ENCODE measurements around the gene IPO4.

IPO4 gene

GRCh38 chr14:24146978-24147760 lies 41.4 kb downstream of the IPO4 start, which contains the start of gene RNF31:
Gene RNF31, plus strand, starts transcription at chr14:24147498. Its CDS starts 201 bp downstream, at chr14:24147699.
- peak; percentile 98 for DNase-seq

GRCh38 chr14:24146453-24146977 lies 42.1 kb downstream of the IPO4 start, which contains the start of gene PSME2:
Gene PSME2, minus strand, starts transcription at chr14:24146610. Its CDS starts 29 bp downstream, at chr14:24146581.
- DNase-seq = peak; percentile 88 to 96

- peak; percentile 62 to 87 for DNase-seq
Observed at GRCh38 chr14:24145690-24146452, 42.7 kb downstream of the IPO4 start.

DNA sequence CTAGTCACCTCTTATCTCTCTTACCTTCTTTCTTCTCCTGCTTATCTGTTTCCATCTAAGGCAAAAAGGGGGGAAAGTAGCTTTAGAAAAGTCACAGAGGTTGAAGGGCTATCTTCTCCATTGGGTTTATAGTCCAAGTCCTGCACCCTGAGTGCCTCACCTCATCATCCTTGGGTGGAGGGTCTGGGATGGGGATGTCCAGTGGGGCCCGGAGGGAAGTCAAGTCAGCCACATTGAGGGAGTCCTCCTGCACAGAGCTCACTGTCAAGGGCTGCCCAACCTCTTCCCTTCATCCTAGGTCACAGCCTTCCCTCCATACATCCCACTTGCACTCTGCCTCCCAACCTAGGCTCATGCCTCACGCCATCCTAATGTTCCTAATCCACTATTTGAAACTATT lies 43.4 kb downstream of the IPO4 start:
- no peak for DNase-seq

GRCh38 chr14:24144451-24144850 lies 44.2 kb downstream of the IPO4 start:
- DNase-seq = no peak

GRCh38 chr14:24143511-24143910 lies 45.1 kb downstream of the IPO4 start:
- peak in 1 of 2 donors; percentile 35 for DNase-seq

GRCh38 chr14:24141097-24141880 lies 47.3 kb downstream of the IPO4 start, which contains the start of gene EMC9:
Gene EMC9, minus strand, starts transcription at chr14:24141591. Its CDS starts 287 bp downstream, at chr14:24141304.
- peak; percentile 100 for DNase-seq

DNA sequence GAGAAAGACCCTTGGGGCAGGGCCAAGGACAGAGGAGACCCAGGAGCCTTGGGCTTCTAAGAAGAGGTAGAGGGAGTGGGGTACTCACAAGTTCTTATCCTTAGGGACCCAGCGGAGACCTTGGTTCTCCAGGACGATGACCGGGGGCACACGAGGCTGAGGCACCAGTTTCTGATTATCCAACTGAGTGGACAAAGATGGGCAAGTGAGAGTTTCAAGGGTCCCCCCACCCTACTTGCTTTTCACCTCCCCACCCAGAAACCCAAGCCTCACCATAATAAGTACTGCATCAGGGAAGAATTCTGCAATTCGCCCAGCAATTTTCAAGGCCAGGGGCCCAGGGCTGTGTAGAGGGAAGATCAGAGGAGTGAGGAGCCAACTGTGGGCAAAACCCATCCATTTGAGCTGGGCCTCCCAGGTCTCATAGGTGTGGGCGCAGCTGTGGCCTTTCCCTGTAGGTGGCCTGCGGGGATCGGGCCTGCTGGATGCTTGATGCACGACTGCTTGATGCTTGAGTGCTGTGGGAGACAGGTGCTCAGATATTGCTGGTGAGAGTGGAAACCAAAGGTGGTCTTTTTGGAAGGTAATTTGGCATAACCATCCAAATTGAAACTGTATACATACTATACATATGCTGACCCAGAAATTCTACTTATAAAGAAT lies 49.2 kb downstream of the IPO4 start:
- DNase-seq = no peak

DNA sequence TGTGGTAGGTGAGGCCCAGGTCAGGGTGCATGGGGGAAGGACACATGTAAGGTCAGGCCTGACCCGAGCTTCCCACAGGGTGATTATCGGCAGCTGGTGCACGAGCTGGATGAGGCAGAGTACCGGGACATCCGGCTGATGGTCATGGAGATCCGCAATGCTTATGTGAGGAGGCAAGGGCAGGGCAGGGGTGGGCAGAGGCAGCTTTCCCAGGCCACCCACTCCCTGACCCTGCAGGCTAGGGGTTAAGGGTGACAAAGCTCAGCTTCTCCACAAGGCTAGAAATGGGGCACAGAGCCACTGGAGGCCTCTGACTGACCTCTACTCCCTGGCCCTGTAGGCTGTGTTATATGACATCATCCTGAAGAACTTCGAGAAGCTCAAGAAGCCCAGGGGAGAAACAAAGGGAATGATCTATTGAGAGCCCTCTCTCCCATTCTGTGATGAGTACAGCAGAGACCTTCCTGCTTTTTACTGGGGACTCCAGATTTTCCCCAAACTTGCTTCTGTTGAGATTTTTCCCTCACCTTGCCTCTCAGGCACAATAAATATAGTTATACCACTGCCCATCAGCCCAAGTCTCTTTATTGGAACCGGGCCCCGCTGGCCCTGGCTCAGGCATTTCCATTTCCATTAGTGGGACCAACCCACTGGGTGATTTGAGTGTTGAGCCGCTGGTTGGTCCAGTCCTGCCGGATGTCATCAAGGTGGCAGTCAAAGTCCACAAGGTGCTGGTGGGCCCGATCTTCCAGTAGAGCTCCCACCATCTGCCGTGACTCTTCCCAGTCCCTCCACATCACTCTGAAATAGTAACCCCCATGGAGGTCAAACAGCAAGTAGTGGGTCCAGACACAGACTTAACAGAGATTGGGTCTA lies 50.0 kb downstream of the IPO4 start:
- DNase-seq = peak in 1 of 2 donors; percentile 43

DNA sequence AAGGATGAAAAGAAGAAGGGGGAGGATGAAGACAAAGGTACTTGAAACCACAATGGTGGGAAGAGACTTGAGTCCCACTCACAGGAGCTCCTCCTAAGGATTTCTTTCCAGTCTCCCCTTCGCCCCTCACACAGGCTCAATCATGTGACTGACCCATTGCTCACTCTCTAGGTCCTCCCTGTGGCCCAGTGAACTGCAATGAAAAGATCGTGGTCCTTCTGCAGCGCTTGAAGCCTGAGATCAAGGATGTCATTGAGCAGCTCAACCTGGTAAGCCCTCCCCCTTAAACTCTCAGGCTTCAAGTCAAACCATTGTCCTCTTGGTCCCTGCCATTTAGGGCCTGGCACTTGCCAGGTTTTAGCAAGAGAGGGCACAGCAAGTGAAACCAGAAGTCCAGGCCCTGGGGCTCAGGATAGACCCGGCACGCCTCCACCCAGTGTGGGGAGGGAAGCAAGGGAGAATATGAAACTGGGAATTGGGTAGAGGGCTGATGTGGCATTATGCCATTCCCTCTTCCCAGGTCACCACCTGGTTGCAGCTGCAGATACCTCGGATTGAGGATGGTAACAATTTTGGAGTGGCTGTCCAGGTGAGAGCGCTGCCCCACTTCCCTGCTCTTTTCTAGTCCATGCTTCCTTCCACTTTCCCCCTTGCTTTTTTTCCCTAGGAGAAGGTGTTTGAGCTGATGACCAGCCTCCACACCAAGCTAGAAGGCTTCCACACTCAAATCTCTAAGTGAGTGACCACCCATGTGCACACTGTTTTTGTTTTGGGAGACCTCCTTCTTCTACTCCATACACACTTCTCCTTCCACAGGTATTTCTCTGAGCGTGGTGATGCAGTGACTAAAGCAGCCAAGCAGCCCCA lies 50.9 kb downstream of the IPO4 start:
- DNase-seq = no peak

GRCh38 chr14:24136684-24137528 lies 51.7 kb downstream of the IPO4 start:
- no peak for DNase-seq

GRCh38 chr14:24135834-24136683 lies 52.6 kb downstream of the IPO4 start, which contains the start of gene PSME1:
Gene PSME1, plus strand, starts transcription at chr14:24136194. Its CDS starts 69 bp downstream, at chr14:24136263.
- DNase-seq = peak; percentile 86 to 96

- DNase-seq = no peak
Observed at GRCh38 chr14:24135584-24135833, 53.1 kb downstream of the IPO4 start.

- no peak for DNase-seq
Observed at GRCh38 chr14:24133735-24134134, 54.9 kb downstream of the IPO4 start.

DNA sequence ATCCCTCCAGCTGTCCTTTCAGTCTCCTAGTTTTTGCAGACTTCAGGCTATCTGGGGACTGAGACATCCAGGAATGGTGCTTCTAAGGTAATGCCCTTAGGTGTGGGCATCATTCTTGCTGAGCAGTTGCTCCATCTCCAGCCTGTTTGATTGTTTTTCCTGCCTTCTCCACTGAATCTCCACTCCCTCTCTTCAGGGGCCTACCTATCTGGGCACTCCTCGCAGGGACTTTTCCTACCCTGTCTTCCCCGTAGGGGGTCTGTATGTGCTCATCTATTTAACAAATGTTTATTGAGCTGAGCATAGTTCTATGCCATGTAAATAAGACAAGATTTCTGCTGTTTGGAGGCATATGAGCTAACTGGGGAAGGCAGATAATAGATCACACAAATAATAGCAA lies 55.6 kb downstream of the IPO4 start:
- DNase-seq = no peak

DNA sequence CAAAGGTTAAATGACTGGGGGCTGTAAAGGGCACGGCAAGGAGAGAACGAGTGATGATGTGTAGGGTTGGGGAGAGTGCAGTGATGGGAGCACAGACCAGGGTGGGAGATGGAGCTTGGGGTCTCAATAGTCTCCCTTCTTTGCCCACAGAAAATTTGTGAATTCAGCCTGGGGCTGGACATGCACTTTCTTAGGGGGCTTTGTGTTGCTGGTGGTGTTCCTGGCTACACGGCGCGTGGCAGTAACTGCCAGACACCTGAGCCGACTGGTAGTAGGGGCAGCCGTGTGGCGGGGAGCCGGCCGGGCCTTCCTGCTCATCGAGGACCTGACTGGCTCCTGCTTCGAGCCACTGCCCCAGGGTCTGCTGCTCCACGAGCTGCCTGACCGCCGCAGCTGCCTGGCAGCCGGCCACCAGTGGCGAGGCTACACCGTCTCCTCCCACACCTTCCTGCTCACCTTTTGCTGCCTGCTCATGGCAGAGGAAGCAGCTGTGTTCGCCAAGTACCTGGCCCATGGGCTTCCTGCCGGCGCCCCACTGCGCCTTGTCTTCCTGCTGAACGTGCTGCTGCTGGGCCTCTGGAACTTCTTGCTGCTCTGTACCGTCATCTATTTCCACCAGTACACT lies 56.4 kb downstream of the IPO4 start:
- DNase-seq = no peak

DNA sequence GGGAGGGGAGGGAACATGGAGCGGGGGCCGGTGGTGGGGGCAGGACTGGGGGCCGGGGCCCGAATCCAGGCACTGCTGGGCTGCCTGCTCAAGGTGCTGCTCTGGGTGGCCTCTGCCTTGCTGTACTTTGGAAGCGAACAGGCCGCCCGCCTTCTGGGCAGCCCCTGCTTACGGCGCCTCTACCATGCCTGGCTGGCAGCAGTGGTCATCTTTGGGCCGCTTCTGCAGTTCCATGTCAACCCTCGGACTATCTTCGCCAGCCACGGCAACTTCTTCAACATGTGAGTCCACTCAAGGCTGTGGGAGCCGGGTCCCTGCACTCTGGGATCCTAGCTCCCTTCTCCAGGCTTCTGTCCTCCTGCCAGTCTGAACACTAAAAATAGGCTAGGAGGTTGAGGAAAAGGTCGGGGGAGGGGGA lies 57.1 kb downstream of the IPO4 start:
- no peak for DNase-seq

All from inflammatory macrophage treated with lipopolysaccharide for 1 hour (primary cell).